Endothelial cell of umbilical vein (primary cell): ENCODE measurements around the gene CDCP2. TPM values are rescaled to one million over a fixed set of nuclear protein-coding genes. Genes with fewer than 3 reads are reported as not detected.

Experiments used
- BruUV-seq: library from RNA; stranded (reverse); fragments of 400-500 nt; replicated peaks from 2 replicates; lab custom pipeline; 2021; lab: Mats Ljungman, UMichigan
- CTCF ChIA-PET: fragments of 300-600, 350-600 bp; sonication (Branson Sonifier 250); formaldehyde crosslinking; loops from one replicate; lab custom pipeline; 2021; ENCODE audit warnings: antibody characterized with exemption, inconsistent platforms; lab: Charles Lee
- POLR2A ChIA-PET: fragments of 300-600, 350-600 bp; sonication (Branson Sonifier 250); formaldehyde crosslinking; loops from one replicate; lab custom pipeline; 2021; ENCODE audit warnings: antibody characterized with exemption, inconsistent platforms; lab: Charles Lee
- DNase-seq: peaks from one replicate; pipeline ENCODE4 v3.0.0-alpha.2; 2011; ENCODE audit warnings: low read depth, low spot score
- FAIRE-seq: peaks from 2 replicates; lab custom pipeline; 2011; peaks lifted over from hg19 to GRCh38; lab: Jason Lieb, UNC
- H2AFZ ChIP-seq: 2 replicates; pipeline ENCODE4 v1.6.0; 2012; ENCODE audit warnings: low read depth, low read length, control low read depth, inconsistent platforms
- H3K27ac ChIP-seq: 2 replicates; pipeline ENCODE4 v1.5.1; 2011; ENCODE audit warnings: low read depth, mild to moderate bottlenecking, control low read depth, low read length, moderate library complexity; ENCODE audit not compliant: insufficient read depth
- H3K27me3 ChIP-seq, 2 experiments: 2 replicates each; pipeline versions ENCODE4 v1.6.0 to v1.6.1; 2011; ENCODE audit warnings: low read length in 2 of 2, mixed read lengths in 1 of 2; ENCODE audit not compliant: control insufficient read depth in 2 of 2, insufficient read depth in 2 of 2
- H3K36me3 ChIP-seq, 2 experiments: 2 replicates in 1 of 2; 3 replicates in 1 of 2; pipeline ENCODE4 v1.5.1; 2011; ENCODE audit warnings: low read length in 2 of 2, mild to moderate bottlenecking in 1 of 2, moderate library complexity in 1 of 2; ENCODE audit not compliant: control insufficient read depth in 2 of 2, insufficient read depth in 2 of 2; ENCODE audit errors: extremely low read depth in 1 of 2
- H3K4me1 ChIP-seq: 3 replicates; pipeline ENCODE4 v1.5.1; 2011; ENCODE audit warnings: mild to moderate bottlenecking, low read length; ENCODE audit not compliant: control insufficient read depth, insufficient read depth; ENCODE audit errors: extremely low read depth
- H3K4me2 ChIP-seq: 2 replicates; pipeline ENCODE4 v1.6.1; 2011; ENCODE audit warnings: low read length, control low read depth, mixed read lengths; ENCODE audit not compliant: insufficient read depth
- H3K4me3 ChIP-seq, 3 experiments: fragments of 200-600 bp in 1 of 3; sonication (generic), shearing (Covaris generic) in 1 of 3; replicated peaks in 1 of 3; 2 replicates each; pipeline ENCODE4 v1.5.1; 2011 to 2016; ENCODE audit warnings: control low read depth in 3 of 3, low read length in 3 of 3, mild to moderate bottlenecking in 2 of 3, inconsistent platforms in 1 of 3, low read depth in 1 of 3, moderate library complexity in 1 of 3; ENCODE audit not compliant: insufficient read depth in 1 of 3
- H3K79me2 ChIP-seq: 2 replicates; pipeline ENCODE4 v1.6.0; 2012; ENCODE audit warnings: low read length, inconsistent platforms; ENCODE audit not compliant: control insufficient read depth, insufficient read depth
- H3K9ac ChIP-seq: replicated peaks from 2 replicates; pipeline ENCODE3; 2011; ENCODE audit warnings: low read length, control low read depth; ENCODE audit not compliant: insufficient read depth; ENCODE audit errors: extremely low read depth
- H3K9me1 ChIP-seq: replicated peaks from 3 replicates; pipeline ENCODE4 v1.6.0; 2011; ENCODE audit warnings: mild to moderate bottlenecking, low read length; ENCODE audit not compliant: control insufficient read depth, insufficient read depth; ENCODE audit errors: extremely low read depth
- H3K9me3 ChIP-seq: replicated peaks from 2 replicates; pipeline ENCODE4 v1.5.1; 2012; ENCODE audit warnings: low read length, inconsistent platforms; ENCODE audit not compliant: control insufficient read depth, insufficient read depth
- H4K20me1 ChIP-seq: replicated peaks from 2 replicates; pipeline ENCODE3; 2011; ENCODE audit warnings: mild to moderate bottlenecking, low read length; ENCODE audit not compliant: control insufficient read depth, insufficient read depth; ENCODE audit errors: extremely low read depth
- CTCF ChIP-seq, 2 donors: IDR thresholded peaks; 1 replicate in 1 of 2; 2 replicates in 1 of 2; pipeline ENCODE4 v1.5.1; 2011; ENCODE audit warnings: low read length in 2 of 2, mild to moderate bottlenecking in 2 of 2, moderate library complexity in 2 of 2, control low read depth in 1 of 2, inconsistent platforms in 1 of 2, low read depth in 1 of 2; ENCODE audit not compliant: insufficient read depth in 1 of 2; ENCODE audit errors: extremely low read depth in 1 of 2
- EZH2 ChIP-seq: IDR thresholded peaks from 2 replicates; pipeline ENCODE4 v1.6.1; 2012; ENCODE audit warnings: borderline replicate concordance, low read depth, mild to moderate bottlenecking, moderate library complexity, low read length, inconsistent platforms; ENCODE audit not compliant: severe bottlenecking
- FOS ChIP-seq: IDR thresholded peaks from 2 replicates; pipeline ENCODE4 v1.6.1; 2011; ENCODE audit warnings: mild to moderate bottlenecking, low read length, moderate library complexity, borderline replicate concordance; ENCODE audit not compliant: insufficient read depth
- GATA2 ChIP-seq: IDR thresholded peaks from 2 replicates; pipeline ENCODE4 v1.7.0; 2011; ENCODE audit warnings: low read depth, mild to moderate bottlenecking, moderate library complexity, mixed read lengths, low read length; ENCODE audit not compliant: insufficient read length, insufficient read depth
- JUN ChIP-seq: IDR thresholded peaks from 2 replicates; pipeline ENCODE4 v1.6.1; 2011; ENCODE audit warnings: borderline replicate concordance, low read depth; ENCODE audit not compliant: insufficient read length, insufficient read depth
- MAX ChIP-seq: IDR thresholded peaks from 2 replicates; pipeline ENCODE4 v1.6.1; 2011; ENCODE audit not compliant: insufficient read depth, insufficient read length
- MYC ChIP-seq: IDR thresholded peaks from one replicate; pipeline ENCODE4 v1.6.1; 2011; ENCODE audit warnings: mild to moderate bottlenecking, low read depth, low read length
- POLR2A ChIP-seq: IDR thresholded peaks from 2 replicates; pipeline ENCODE4 v1.6.1; 2012; ENCODE audit warnings: low read depth, mild to moderate bottlenecking, control low read depth, low read length
- POLR2AphosphoS5 ChIP-seq: IDR thresholded peaks from 2 replicates; pipeline ENCODE4 v1.6.1; 2012; ENCODE audit warnings: low read depth, mild to moderate bottlenecking, control low read depth, low read length, moderate library complexity; ENCODE audit not compliant: insufficient read depth
- dilution Hi-C: fragments of 300-500 bp; cut with MboI; formaldehyde crosslinking; loops from one replicate; pipeline ENCODE4 v1.15.0; 2019; ENCODE audit warnings: low sequenced_read_pairs; ENCODE audit not compliant: extremely low pct_ligation_motif_present
- intact Hi-C: fragments of 100-400 bp; cut with micrococcal nuclease; formaldehyde crosslinking; loops from one replicate; pipeline ENCODE4 v1.10.0; 2022
- polyA plus RNA-seq, 4 experiments: library from polyadenylated mRNA; depleted of rRNA in 3 of 4; stranded (reverse) in 3 of 4; unstranded in 1 of 4; fragments of >200 nt; gene quantifications; 2 replicates each; pipeline versions ENCODE4 v1.2.1 to v1.2.3, GENCODE V29; 2011 to 2012; ENCODE audit warnings: missing spikeins in 1 of 4
- total RNA-seq: library from RNA; stranded (reverse); gene quantifications from 2 replicates; pipeline ENCODE4 v1.2.3, GENCODE V29; 2021

CDCP2 gene
- total and polyA plus RNA-seq, 2 donors (not counting 3 experiments of a cell fraction or from before 2014, with no cell fraction given): 0.10 TPM; not detected in 1

GRCh38 chr1:54086754-54087153, 66.0 kb downstream of the CDCP2 start:
- intact Hi-C loops: no loop called here
- CTCF ChIA-PET: interaction anchor here (1.4 to 2.2 kb wide), 2 partner anchors 8 to 16 kb away, joined by 3 to 6 read pairs; no protein-coding TSS in a partner anchor

More at GRCh38 chr1:54086754-54087153, 66.0 kb downstream of the CDCP2 start:
- BruUV-seq: no TSS peak
- Histone ChIP-seq H2AFZ (no peak overlapping the region), H3K9ac (no peak overlapping the region), H3K27me3 (no peaks in the 10 kb centered on the region), H3K9me3 (no peaks in the 10 kb centered on the region), H3K4me1 (no peaks in the 10 kb centered on the region), H4K20me1 (no peaks in the 10 kb centered on the region), H3K9me1 (no peaks in the 10 kb centered on the region), H3K79me2 (no peaks in the 10 kb centered on the region), H3K27ac (no peak overlapping the region), H3K4me2 (no peak overlapping the region), H3K4me3 (no peak overlapping the region), H3K36me3 (peaks cover 0 to 2% of the 10 kb centered on the region in 2 experiments)
- TF ChIP-seq CTCF (IDR thresholded peaks at IDR 0.05; ENCODE audit: extremely low read depth in 1 of 2, insufficient read depth in 1 of 2, low read depth in 1 of 2, low read length in 2 of 2) (no peak), MYC (no peak), FOS (no peak), GATA2 (no peak), POLR2A (no peak), MAX (no peak), JUN (no peak), EZH2 (no peak), POLR2AphosphoS5 (no peak)
- POLR2A ChIA-PET: no interaction called here
- no peak for FAIRE-seq
- DNase-seq: no peak
- dilution Hi-C loops: no loop called here
